HG02759 (cell line): ENCODE measurements around the gene NFE2L1.
"Not testable (repeated sequence)": the region's sequence is repeated elsewhere in the genome, so short reads cannot be mapped to it uniquely, and the experiment has no call there.

Experiments
- ATAC-seq: cut with Tn5 transposase; IDR thresholded peaks from one replicate; pipeline ENCODE4 v1.9.1; 2021; ENCODE audit warnings: mild to moderate bottlenecking, moderate library complexity; ENCODE audit not compliant: unreplicated experiment

Gene NFE2L1, protein sequence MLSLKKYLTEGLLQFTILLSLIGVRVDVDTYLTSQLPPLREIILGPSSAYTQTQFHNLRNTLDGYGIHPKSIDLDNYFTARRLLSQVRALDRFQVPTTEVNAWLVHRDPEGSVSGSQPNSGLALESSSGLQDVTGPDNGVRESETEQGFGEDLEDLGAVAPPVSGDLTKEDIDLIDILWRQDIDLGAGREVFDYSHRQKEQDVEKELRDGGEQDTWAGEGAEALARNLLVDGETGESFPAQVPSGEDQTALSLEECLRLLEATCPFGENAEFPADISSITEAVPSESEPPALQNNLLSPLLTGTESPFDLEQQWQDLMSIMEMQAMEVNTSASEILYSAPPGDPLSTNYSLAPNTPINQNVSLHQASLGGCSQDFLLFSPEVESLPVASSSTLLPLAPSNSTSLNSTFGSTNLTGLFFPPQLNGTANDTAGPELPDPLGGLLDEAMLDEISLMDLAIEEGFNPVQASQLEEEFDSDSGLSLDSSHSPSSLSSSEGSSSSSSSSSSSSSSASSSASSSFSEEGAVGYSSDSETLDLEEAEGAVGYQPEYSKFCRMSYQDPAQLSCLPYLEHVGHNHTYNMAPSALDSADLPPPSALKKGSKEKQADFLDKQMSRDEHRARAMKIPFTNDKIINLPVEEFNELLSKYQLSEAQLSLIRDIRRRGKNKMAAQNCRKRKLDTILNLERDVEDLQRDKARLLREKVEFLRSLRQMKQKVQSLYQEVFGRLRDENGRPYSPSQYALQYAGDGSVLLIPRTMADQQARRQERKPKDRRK

DNA sequence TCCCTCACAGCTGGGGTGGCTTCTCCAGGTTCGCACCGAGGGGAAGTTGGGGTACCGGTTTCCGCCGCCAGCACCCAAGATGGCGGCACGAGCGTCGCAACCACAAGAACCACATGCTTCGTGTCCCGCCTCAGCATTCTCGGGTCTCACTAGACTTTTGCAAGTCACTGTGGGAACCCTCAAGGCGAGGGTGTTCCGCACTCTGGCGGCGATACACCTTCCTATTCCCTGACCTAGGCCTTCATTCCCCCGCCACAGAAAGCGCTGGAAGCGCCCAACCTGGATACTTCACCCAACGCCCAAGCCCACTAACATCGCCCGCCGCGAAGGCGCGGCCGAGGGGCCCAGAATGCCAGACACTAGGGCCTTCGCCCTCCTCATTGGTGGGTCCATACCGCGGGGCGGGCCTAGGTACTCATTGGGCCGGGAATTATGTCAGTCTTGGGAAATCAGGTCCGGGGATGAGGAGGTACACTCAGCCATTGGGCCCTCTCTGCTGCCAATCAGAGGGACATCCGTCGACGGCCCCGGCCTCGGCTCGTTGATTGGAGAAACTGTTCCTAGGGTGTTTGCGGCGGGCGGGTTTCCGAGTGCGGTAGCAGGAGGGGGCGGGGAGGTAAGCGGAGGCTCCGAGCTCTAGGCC is at the start of gene NFE2L1:
Gene NFE2L1, plus strand, starts transcription at position 619 of the 643 bp plus-strand sequence. CDS start 2,760 bp downstream, outside the sequence.
- ATAC-seq = peak; percentile 92

DNA sequence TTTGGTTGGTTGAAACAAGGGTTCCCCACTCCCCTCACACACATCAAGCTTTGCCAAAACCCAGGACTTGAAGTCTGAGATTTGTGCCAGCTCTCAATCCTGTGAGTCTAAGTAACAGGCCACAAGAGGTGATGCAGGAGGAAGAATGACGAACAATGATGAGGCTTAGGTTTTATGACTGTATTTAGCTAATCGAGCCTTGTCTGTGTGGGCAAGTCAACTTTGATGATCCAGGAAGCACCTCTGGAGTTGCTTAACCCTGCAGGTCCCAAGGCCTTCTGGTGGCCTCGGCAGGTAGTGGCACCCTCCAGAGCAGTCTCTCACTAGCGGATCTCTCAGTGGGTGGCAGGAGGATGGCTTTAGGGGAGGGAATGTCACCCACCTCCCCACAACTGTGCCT is 48.6 kb upstream of the NFE2L1 start:
- no peak for ATAC-seq

DNA sequence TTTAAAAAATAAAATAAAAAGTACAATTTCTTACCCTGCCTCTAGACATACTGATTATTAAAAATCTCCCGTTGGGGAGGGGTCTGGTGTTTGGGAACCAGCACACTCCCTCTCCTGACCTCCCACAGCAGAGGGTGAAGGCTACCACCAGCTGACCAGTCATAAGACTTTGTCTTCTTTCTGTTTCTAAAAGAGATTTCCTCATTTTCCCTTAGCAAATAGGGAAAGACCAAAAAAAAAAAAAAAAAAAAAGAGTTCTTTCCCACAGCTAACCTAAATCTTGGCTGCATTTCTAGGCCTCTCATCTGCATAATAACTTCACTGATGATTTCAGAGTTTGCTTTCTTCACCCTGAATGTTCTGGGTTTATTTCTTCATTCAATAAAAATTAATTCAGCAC is 47.0 kb upstream of the NFE2L1 start:
- ATAC-seq = no peak

DNA sequence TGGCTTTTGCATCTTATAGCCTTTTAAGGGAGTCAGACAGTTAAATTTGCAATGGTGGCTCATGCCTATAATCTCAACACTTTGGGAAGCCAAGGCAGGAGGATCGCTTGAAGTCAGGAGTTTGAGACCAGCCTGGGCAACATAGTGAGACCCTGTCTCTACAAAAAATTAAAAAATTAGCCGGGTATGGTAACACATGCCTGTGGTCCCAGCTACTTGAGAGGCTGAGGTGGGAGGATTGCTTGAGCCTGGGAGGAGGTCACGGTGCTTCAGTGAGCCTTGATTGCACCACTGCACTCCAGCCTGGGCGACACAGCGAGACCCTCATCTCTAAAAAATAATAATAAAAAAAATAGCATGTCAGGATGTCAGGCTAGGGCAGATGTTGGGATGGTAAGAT is 46.5 kb upstream of the NFE2L1 start:
- ATAC-seq = not testable (repeated sequence)

DNA sequence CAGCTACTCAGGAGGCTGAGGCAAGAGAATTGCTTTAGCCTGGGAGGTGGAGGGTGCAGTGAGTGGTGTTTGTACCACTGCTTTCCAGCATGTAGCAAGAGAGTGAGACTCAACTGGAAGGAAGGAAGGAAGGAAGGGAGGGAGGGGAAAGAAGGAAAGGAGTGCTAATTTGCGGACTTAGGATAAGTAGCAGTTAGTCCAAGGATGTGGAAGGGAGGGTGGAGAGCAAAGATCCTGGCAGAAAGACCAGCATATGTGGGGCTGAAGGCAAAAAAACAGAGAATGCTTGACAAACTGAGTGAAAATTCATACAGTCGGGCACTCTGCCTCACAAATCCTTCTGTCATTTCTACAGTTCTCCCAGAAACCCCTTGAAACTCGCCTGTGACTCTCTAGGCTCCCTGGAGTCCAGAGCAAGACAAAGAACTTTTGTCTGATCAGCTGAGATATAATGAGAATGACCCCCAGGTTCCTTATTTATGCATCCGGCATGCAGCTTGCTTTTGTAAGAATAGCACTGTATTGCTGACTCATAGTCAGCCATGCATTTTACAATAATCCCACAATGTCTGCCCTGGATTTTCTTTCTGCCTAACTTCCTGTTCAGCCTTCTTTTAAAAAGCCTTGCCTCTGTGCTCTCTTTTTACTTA is 45.8 kb upstream of the NFE2L1 start:
- no peak for ATAC-seq

DNA sequence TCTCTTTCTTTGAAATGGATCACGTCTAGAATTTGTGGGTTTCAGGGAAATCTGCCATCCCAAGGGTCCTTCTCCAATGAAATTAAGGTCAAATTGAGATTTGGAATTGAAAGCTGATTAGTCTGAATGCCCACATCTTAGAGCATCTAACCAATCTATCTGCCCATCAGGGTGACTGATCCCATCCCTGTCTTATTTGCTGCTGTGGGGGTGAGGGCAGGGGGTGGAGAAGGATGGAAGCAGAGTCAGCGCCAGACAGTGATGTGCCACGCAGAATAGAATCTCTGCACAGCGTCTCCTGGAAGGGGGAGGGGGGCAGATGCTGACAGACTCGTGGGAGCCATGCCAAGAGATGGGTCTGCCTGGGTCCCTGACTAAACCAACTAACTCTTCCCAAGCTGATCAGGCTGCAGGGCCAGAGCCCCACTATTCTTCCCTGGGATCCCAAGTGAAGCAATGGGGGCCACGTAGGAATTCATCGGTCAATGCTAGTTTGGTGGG is 45.2 kb upstream of the NFE2L1 start:
- no peak for ATAC-seq

DNA sequence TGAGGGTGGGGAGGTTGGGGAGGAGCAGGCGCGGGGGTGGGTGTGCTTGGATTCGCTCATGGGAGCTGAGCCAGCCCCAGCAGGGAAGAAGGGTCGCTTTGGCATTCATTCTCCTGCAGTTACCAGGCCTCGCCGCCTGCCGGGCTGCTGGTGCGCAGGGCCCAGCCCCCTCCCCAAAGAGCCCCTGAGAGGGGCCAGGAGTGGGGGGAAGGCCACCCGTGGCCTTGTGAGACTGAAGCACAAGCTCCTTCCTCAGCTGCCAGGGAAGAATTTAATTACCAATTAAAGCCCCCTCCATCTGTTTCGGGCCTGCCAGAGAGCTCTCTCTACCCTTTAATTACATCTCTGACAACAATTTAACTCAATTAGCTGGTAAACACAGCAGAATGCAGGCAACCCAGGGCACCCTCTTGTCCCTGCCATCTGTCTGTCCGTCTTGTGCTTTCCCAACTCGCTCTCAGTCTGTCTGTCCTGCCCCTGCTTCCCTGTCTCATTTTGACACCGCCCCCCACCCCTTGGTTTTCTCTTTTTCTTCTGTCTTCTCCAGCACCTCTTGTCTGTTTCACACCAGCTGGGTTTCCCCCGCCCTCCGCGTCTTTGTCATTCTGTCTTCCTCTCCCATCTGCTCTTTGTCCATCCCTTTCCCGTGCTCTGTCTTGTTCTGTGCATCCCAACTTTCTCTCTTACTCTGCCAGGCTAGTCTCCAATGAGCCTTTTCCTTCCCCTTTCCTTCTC is 44.6 kb upstream of the NFE2L1 start:
- ATAC-seq = no peak

DNA sequence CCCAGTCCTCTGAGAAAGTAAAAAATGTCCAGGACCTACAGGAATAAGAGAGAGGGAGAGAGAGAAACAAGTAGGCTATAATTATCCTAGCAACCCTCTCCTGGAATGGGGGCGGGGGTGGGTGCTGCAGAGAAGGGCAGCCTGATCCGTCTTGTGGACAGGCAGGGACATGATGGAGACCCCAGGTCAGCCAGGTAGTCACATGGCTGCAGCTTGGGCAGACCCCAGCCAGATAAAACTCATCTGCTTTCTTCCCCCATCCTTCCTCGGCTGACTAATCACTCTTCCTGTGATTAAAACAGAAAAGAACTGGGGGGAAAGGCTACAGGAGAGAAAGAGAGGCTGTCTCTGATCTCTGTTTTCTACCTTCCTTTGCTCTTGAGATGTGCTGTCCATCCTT is 43.2 kb upstream of the NFE2L1 start:
- no peak for ATAC-seq

DNA sequence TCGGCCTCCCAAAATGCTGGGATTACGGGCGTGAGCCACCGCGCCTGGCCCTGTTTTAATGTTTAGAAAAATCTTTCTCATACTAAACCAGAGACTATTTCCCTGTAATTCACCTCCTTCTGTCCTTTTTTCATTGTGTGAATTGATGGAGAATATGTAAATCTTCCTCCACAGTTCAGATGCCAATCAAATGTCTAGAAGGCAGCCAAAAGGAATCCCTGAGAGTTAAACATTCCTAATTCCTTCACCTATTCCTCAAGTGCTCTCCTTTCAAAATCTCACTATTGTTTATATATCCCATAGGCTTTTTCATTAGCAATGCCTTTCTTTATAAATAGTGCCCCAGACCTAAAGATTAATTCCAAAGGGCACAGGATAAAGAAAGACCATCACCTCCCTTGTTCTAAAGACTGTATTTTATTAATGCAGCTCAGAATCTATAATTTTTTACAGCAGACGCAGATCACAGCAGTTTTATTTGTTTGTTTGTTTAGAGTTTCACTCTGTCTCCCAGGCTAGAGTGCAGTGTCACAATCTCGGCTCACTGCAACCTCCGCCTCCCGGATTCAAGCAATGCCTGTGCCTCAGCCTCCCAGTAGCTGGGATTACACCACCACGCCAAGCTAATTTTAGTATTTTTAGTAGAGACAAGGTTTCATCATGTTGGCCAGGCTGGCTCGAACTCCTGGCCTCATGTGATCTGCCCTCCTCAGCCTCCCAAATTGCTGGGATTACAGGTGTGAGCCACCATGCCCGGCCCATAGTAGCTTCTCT is 41.0 kb upstream of the NFE2L1 start:
- ATAC-seq = no peak

DNA sequence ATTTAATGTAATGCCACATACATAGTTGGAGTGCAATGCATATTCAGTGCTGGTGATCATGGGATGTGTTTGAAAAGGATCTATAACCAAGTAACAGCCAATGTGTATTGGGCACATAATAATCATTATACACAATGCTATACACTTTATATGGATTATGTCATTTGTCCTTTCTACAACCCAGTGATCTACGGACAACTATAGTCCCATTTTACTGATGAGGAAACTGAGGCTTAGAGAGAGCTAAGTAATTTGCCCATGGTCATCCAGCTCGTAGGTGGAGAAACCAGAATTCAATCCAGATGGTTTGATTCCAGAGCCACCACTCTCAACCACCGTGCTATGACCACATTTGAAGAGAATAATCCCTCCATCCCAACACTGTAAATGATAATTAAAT is 38.0 kb upstream of the NFE2L1 start:
- no peak for ATAC-seq

DNA sequence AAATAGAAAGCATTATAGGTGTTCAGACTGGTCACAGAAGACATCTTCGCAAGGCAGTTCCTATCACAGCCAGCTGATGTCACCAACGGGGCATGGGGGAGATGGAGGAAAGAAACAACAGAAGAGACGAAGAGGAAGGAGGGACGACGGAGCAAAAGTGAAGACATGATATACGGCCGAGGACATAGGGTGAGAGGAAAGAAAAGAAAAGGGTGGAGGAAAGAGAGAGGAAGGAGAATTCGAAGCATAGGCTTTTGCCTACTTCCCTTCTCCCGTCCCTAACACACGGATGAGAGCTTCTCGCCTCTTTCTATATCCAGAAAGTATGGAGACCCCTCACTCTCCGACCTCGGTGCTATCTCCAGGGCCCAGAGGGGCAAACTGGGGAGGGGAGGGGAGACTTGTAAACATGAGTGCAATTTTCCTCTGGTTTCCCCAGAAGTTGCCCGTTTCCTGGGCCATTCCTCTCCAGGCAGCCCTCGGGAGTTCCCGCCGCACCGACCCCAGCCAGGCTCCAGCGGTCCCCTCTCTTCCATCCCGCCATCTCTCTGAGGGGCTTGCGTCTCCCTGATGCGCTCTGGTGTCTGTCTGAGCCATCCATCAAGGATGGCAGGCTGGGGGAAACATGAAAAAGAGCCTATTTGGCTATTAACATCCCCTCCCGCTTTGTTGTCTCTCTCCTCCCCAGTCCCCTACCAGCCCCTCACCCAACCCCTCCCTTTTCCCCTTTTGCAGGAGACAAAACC is 36.6 kb upstream of the NFE2L1 start:
- ATAC-seq = no peak

DNA sequence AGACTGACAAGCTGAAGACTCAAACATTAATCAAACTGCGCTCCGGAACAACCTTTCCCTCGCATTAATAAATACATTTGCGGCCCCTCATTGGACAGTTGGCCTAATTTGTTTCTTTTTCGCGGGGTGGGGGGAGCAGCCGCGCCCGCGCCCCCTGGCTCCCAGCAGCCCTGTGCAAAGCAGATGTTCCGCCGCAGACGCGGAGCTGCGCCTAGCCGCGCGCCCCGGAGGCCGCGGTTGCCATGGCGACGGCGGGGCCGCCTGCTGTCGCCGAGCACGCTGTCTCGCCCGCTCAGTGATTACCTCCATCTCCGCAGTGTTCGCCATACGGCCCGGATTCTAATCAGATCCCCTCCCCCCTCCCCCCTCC is 36.0 kb upstream of the NFE2L1 start:
- ATAC-seq = peak; percentile 73

DNA sequence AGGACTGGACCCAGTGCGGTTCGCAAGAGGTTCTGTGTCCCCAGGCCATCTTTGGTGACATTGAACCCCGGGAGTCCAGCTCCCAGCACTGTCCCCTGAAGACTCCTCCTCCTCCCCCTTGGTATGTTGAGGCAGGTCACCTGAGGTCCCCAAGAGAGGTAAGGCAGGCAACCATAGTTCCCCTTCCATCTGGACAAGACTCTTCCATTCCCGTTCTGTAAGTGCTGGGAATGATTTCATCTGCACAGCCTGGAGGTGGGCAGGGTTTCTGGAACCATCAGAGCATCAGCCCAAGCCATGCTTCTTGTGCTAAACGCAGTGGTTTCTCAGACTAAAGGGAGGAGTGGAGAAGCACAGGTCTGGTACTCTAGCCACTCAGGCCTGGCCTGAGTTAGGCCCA is 35.5 kb upstream of the NFE2L1 start:
- no peak for ATAC-seq

DNA sequence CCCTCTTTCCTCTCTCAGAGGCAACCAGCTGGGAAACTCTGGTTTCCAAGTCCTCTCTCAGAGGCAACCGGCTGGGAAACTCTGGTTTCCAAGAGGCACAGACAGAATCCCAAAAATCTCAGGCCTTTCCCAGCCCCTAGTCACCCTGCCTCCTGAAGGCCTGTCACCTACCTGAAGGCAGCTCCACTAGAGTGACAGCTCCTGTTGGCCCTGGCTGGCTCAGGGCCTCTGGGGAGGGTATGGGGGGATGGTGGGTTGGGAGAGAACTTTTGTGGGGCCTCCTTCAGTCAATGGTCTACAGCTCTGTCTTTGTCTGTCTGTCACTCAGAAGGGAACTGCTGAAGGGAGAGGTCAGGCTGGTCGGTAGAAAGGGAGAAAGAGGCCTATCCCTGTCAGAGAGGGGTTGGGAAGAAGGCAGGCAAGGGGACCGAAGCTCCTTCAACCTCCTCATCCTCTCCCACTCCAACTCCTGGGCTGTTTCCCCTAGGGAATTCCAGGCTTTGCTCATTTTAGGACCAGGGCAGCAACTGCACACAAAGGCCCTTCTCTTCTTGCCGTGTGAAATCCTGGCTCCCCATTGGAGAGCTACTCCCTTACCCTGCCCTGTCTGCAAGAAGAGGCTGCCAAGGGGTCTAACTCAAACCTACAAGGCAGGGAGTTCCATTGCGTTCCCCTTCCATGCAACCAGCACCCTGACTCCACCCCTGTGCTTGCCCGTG is 34.1 kb upstream of the NFE2L1 start:
- no peak for ATAC-seq

DNA sequence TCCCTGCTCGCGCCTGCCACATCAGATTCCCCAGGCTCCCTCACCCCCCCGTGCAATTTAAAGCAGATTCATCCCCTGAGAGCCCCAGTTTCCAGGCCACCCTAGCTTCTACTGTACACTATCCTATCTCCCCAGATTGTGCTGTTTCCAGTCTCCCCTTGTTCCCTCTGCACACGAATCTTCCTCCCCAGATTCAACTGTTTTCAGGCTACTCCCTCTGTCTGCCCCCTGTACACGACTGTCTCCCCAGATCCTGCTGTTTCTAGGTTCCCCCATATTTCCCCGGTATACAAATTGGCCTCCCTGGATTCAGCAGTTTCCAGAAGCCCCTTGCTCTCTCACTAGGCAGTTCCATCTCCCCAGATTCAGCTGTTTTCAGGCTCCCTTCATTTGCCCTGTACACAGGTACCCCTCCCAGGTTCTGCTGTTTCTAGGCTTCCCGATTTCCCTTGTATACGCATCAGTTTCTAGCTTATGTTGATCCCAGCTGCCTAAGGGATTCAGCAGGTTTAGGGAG is 33.5 kb upstream of the NFE2L1 start:
- ATAC-seq = no peak

DNA sequence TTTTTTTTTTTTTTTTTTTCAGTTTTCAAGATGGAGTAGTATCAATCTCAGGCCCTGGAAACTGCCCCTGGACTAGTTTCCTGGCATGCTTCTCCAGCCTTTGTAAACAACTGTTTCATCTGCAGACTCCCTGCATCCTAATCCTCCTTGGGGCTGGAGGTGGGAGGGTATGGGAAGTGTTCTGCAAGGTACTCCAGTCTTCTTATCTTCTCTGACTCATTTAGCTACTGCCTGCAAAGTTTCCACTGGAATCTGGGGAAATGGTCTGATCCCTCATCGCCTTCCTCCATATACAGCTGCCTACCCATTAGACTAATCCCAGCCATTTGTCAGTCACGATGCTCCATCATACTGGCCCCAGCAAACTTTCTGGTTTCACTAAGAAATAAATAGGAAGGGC is 32.0 kb upstream of the NFE2L1 start:
- ATAC-seq = no peak

DNA sequence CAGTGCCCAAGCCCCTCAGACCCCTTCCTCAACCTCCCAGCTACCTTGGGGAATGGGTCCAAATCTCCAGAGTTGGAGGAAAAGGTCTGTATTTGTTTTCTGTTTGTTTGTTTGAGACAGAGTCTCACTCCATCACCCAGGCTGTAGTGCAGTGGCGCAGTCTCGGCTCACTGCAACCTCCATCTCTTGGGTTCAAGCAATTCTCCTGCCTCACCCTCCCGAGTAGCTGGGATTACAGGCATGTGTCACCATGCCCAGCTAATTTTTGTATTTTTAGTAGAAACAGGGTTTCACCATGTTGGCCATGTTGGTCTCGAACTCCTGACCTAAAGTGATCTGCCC is 30.4 kb upstream of the NFE2L1 start:
- not testable (repeated sequence) for ATAC-seq

DNA sequence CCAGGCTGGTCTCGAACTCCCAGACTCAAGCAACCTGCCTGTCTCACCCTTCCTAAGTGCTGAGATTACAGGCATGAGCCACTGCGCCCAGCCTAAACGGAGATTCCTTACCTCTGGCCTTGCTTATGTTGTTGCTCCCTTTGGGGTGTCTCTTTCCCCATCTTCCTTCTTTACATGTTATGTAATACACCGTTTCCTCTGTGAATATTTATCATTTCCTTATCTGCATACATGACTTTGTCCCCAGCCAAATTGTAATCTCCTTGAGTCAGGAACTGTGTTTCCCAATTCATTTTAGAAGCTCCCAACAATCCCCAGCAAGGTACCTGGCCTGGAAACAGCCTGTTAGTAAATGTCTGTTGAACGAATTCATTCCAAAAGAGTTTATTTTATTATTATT is 26.2 kb upstream of the NFE2L1 start:
- no peak for ATAC-seq
